Activated CD8-positive, alpha-beta T cell treated with anti-CD3 and anti-CD28 coated beads, Interleukin-2, amount 10 ng/mL, durations not matched to agents 7 days and 5 days (primary cell): ENCODE results near the gene FRAS1. TPM values are rescaled to one million over a fixed set of nuclear protein-coding genes. Genes with fewer than 3 reads are reported as not detected.
"Not testable (repeated sequence)": the region's sequence is repeated elsewhere in the genome, so short reads cannot be mapped to it uniquely, and the experiment has no call there.

Experiments
- ATAC-seq: fragments of 150-1000 bp; cut with Tn5 transposase; one replicate; pipeline ENCODE4 v1.10.0; 2021; ENCODE audit warnings: moderate library complexity
- CTCF ChIA-PET: fragments of 350-600 bp; sonication (Branson Sonifier 250); formaldehyde crosslinking; loops from one replicate; lab custom pipeline; 2021; ENCODE audit warnings: antibody characterized with exemption; lab: Charles Lee
- POLR2A ChIA-PET: fragments of 350-600 bp; sonication (Branson Sonifier 250); formaldehyde crosslinking; loops from one replicate; lab custom pipeline; 2021; ENCODE audit warnings: antibody characterized with exemption; lab: Charles Lee
- DNase-seq: peaks from one replicate; pipeline ENCODE4 v3.0.0-alpha.2; 2020
- H3K27ac Mint-ChIP-seq: one replicate; pipeline ENCODE4 v1.8.0; 2021; ENCODE audit warnings: mild to moderate bottlenecking, mixed read lengths
- H3K27me3 Mint-ChIP-seq: one replicate; pipeline ENCODE4 v1.8.0; 2021; ENCODE audit warnings: low read depth, mixed read lengths
- H3K36me3 Mint-ChIP-seq: one replicate; pipeline ENCODE4 v1.8.0; 2021; ENCODE audit warnings: low read depth, mixed read lengths
- H3K4me1 Mint-ChIP-seq: one replicate; pipeline ENCODE4 v1.8.0; 2021; ENCODE audit warnings: low read depth, mixed read lengths
- H3K4me3 Mint-ChIP-seq: one replicate; pipeline ENCODE4 v1.8.0; 2021; ENCODE audit warnings: mild to moderate bottlenecking, mixed read lengths
- H3K9me3 Mint-ChIP-seq: one replicate; pipeline ENCODE4 v1.8.0; 2022; ENCODE audit warnings: mixed read lengths; ENCODE audit not compliant: insufficient read depth
- total RNA-seq, 2 experiments: library from RNA; stranded (reverse); gene quantifications; one replicate each; pipeline ENCODE4 v1.2.3, GENCODE V29; 2021

Gene FRAS1
- total RNA-seq, 2 experiments from 2014 or later, result 0.08 TPM; not detected in 1

DNA sequence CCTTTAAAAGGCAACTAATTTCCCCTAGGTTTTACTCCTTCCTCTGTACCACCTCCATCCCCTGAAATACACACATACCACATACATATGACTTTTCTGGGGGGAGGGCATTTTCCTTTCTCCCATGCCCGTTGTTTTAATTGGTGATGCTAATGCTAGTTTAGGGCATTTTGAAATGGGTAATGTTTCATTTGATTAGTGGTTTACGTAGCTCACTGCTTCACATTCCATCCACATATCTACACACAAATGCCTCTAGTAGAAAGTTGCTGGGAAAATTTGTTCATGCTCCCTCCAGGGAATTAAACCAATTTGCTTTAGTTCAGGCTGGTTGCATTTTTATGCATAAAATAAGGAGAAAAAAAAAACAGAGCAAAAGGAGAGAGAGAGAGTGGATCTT is 231.2 kb downstream of the FRAS1 start:
- H3K4me1 Mint-ChIP-seq, result no peaks in the 10 kb centered on the region

DNA sequence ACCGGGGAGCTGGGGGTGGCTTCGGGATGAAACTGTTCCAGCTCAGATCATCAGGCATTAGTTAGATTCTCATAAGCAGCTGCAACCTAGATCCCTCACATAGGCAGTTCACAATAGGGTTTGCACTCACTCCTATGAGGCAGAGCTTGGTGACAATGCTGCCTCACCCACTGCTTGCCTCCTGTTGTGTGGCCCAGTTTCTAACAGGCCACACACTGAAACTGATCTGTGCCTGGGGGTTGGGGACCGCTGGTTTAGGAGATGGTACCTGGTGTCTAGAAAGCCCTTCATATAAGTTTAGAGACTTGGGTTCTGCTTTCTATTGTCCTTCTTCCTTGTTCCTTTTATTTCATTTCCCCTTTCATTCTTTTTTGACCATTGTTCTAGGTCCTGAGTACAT is 234.2 kb downstream of the FRAS1 start:
- DNase-seq (no peak), ATAC-seq (no peak)
- Mint-ChIP-seq H3K27me3 (peaks cover 27% of the 10 kb centered on the region), H3K4me3 (no peak overlapping the region), H3K36me3 (no peaks in the 10 kb centered on the region), H3K9me3 (no peaks in the 10 kb centered on the region), H3K4me1 (no peaks in the 10 kb centered on the region), H3K27ac (no peak overlapping the region)
- POLR2A ChIA-PET, result no interaction called here
- CTCF ChIA-PET, result interaction anchor here (0.7 kb wide), 1 partner anchor 9 kb away, joined by 3 read pairs; no protein-coding TSS in a partner anchor

More for the DNA sequence above, 231.2 kb downstream of the FRAS1 start:
- CTCF ChIA-PET, result no interaction called here
- DNase-seq (no peak), ATAC-seq (no peak)
- Mint-ChIP-seq H3K4me3 (no peak overlapping the region), H3K27me3 (peaks cover 21% of the 10 kb centered on the region), H3K9me3 (no peaks in the 10 kb centered on the region), H3K27ac (no peak overlapping the region), H3K36me3 (no peaks in the 10 kb centered on the region)
- POLR2A ChIA-PET, result no interaction called here

DNA sequence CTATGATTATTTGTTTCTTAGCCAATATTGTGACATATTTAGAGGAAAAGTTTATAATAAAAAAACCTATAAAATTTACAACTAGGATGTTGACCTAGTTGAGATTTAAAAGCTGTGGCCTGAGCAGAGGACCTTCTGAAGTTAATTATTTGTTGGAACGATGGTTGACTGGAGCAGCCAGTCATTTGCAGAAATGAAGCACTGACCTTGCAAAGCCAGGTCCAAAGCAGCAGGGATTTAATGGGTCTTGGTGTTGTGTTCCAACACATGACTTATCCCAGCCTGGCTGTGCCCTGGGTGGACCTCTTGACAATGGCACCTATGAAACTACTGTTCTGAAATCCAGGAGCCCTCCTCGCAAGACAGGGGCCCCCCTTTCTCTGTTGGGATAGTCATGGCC is 235.2 kb downstream of the FRAS1 start:
- ChIA-PET CTCF (no interaction called here), POLR2A (no interaction called here)
- Mint-ChIP-seq H3K9me3 (no peaks in the 10 kb centered on the region), H3K36me3 (no peaks in the 10 kb centered on the region), H3K27ac (no peak overlapping the region), H3K4me3 (no peak overlapping the region), H3K4me1 (peaks cover 7% of the 10 kb centered on the region), H3K27me3 (peaks cover 27% of the 10 kb centered on the region)
- no peak for DNase-seq
- no peak for ATAC-seq

DNA sequence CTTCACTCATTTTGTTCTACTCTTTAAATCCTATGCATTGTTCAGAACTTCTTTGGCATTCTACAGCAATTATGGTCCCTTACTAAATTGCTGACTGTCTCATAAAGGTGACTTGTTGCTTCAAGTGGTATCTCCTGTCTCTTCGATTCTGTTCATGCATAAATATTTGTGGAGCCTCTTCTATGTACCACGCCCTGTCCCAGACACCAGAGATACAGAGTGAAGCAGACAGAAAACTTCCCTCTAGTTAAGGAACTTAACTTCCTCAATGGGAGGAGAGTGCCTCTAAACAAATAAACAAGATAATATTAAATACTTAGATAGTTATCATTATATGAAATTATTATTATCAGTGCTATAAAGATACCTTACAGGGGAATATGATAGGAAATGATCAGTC is 235.7 kb downstream of the FRAS1 start:
- Mint-ChIP-seq H3K27ac (no peak overlapping the region), H3K36me3 (no peaks in the 10 kb centered on the region), H3K27me3 (peaks cover 24% of the 10 kb centered on the region), H3K9me3 (no peaks in the 10 kb centered on the region), H3K4me3 (no peak overlapping the region), H3K4me1 (peaks cover 11% of the 10 kb centered on the region)
- ChIA-PET POLR2A (no interaction called here), CTCF (no interaction called here)
- DNase-seq (no peak), ATAC-seq (no peak)

DNA sequence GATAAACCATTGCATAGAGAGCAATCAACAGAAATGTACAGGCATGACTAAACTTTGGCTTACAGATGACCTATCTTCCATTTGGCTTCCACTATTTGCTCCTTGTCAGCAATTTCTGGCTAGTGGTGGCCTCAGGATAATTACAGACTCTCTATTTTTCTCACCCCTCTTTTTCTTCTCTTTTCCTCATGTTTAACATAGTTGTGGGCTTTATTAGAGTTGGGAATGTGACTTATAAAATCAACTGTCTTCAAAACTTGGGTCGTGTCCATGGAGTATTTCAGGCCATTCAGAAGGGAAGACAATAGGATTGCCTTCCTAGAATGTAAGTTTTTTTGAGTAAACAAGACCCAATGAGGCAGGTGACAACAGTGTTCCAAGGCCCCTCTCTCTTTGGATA is 236.2 kb downstream of the FRAS1 start:
- ATAC-seq, result no peak
- H3K9me3 Mint-ChIP-seq, result no peaks in the 10 kb centered on the region

DNA sequence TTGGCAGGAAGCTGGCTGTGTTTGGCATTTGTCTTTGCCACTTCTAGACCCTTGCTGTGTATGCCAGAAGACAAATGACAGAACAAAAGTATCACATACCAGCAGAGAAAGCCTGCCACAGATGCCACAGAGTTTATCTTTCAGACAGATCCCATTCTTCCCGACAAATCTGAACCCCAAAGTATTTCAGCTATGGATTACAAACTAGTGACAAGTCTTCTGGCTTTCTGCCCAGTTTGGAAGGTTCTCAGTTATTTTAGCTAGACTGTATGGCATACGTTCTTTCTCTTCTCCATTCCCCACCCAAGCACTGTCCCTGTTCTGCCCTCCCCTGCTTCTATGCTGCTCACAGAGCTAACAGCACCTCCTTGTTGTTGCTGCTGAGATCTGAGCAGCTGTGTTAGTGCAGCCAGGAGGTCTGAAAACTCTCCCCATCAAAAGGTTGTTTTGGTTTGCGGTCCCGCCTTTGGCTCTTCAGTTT is 236.7 kb downstream of the FRAS1 start:
- Mint-ChIP-seq H3K4me1 (peaks cover 11% of the 10 kb centered on the region), H3K4me3 (no peak overlapping the region), H3K27me3 (peaks cover 25% of the 10 kb centered on the region), H3K27ac (no peak overlapping the region), H3K9me3 (no peaks in the 10 kb centered on the region), H3K36me3 (no peaks in the 10 kb centered on the region)
- ChIA-PET CTCF (no interaction called here), POLR2A (no interaction called here)
- DNase-seq (no peak), ATAC-seq (no peak)

More for the DNA sequence above, 236.2 kb downstream of the FRAS1 start:
- H3K27me3 Mint-ChIP-seq, result peaks cover 22% of the 10 kb centered on the region
- no peaks in the 10 kb centered on the region for H3K36me3 Mint-ChIP-seq
- no peak overlapping the region for H3K4me3 Mint-ChIP-seq
- CTCF ChIA-PET, result no interaction called here
- H3K4me1 Mint-ChIP-seq, result peaks cover 11% of the 10 kb centered on the region
- no peak for DNase-seq
- POLR2A ChIA-PET, result no interaction called here
- no peak overlapping the region for H3K27ac Mint-ChIP-seq

DNA sequence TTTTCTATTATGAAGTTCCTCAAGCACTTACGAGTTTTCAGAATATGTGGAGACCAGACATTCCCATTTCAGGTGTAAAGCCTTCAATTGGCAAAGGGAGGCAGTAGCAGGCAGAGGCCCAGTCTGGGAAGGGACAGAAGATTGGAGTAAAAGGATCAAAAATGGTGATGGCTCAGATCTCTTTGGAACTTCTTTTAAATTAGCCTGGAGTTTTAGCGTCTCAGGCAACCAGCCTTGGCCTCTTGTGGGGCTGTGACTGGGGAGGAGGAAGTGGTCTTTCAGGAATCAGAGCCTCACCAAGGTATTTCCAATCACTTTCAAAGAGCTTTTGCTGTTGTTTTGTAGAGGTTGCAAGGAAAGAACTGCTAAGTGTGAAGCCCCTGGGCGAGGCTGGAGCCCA is 239.1 kb downstream of the FRAS1 start:
- ChIA-PET POLR2A (no interaction called here), CTCF (no interaction called here)
- ATAC-seq (no peak), DNase-seq (no peak)
- Mint-ChIP-seq H3K36me3 (peaks cover under 1% of the 10 kb centered on the region), H3K27ac (no peak overlapping the region), H3K27me3 (peaks cover 28% of the 10 kb centered on the region), H3K4me3 (no peak overlapping the region), H3K4me1 (peaks cover 11% of the 10 kb centered on the region), H3K9me3 (peaks cover 4% of the 10 kb centered on the region)

DNA sequence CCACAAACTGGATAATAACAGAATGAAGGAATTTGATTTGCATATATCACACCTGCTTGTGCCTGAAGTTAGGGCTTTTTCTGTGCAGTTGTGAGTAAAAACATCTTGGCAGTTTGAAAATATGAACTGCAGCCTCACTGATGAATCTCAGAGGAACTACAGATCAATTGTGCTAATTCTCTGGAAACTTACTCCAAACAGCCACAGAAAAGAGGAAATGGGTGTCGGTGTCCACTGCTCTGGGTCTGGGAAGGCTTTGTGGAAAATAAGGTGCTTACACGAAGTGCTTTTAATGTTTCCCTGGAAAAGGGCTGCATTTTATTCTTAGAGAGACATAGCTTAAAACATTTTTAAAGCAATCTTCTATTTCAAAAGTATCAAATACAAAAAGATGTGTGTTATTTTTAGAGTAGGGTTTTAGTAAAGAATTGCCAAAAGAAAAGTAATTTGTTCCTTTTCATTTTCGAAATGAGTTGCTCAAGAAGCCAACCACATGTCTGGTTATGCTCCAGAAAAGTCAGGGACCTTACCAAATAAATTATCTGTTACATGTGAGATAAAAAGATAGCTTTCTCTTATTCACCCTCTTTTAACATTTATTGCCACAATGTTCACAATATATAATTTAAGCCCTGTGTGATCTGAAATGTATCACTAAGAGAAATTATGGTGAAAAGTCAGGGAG is 240.1 kb downstream of the FRAS1 start:
- H3K27me3 Mint-ChIP-seq, result peaks cover 32% of the 10 kb centered on the region
- H3K4me1 Mint-ChIP-seq, result peaks cover 11% of the 10 kb centered on the region
- POLR2A ChIA-PET, result no interaction called here
- H3K36me3 Mint-ChIP-seq, result peaks cover 2% of the 10 kb centered on the region
- no peak overlapping the region for H3K4me3 Mint-ChIP-seq
- ATAC-seq (no peak), DNase-seq (no peak)
- H3K27ac Mint-ChIP-seq, result no peak overlapping the region
- CTCF ChIA-PET, result no interaction called here
- peaks cover 4% of the 10 kb centered on the region for H3K9me3 Mint-ChIP-seq

DNA sequence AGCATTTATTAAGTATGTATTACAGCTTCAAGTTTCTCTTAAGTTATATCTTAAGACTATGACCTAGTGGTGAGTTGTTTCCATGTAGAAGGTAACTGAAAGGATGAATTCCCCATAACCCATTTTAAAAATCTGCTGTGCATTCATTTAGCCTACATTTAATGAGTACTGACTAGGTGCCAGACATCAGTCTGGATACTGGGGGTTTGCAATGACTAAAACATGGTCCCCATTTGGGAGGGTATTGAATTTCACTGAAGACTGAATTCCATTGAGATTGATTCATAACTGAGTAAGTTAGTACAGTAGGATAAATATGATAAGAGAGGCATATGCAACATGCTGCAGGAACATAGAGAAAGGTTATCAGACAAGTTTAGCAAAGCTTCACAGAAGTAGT is 241.5 kb downstream of the FRAS1 start:
- DNase-seq (no peak), ATAC-seq (no peak)
- H3K27ac Mint-ChIP-seq, result no peak overlapping the region
- H3K4me3 Mint-ChIP-seq, result no peak overlapping the region
- ChIA-PET POLR2A (no interaction called here), CTCF (no interaction called here)
- H3K27me3 Mint-ChIP-seq, result peaks cover 28% of the 10 kb centered on the region
- H3K4me1 Mint-ChIP-seq, result peaks cover 11% of the 10 kb centered on the region
- H3K9me3 Mint-ChIP-seq, result peaks cover 4% of the 10 kb centered on the region
- H3K36me3 Mint-ChIP-seq, result peaks cover 2% of the 10 kb centered on the region

DNA sequence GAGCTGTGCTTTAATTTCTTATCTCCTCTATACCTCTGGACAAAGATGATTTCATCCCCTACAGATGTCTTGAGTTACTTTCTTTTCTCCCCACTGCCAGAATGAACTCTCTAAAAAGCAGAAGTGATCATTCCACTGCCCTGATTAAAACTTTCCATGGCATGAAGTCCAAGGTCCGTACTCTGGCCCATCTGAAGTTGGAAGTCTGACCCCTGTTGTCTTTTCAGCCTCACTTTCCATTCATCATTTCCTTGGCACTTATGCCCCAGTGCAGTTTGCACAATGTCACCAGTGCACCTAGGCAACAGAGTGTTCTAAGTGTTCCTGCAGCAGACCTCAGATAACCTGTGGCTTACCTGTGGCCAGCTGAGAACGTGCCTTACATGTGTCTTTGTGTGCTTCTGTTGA is 242.4 kb downstream of the FRAS1 start:
- Mint-ChIP-seq H3K4me1 (peaks cover 11% of the 10 kb centered on the region), H3K4me3 (no peak overlapping the region)

DNA sequence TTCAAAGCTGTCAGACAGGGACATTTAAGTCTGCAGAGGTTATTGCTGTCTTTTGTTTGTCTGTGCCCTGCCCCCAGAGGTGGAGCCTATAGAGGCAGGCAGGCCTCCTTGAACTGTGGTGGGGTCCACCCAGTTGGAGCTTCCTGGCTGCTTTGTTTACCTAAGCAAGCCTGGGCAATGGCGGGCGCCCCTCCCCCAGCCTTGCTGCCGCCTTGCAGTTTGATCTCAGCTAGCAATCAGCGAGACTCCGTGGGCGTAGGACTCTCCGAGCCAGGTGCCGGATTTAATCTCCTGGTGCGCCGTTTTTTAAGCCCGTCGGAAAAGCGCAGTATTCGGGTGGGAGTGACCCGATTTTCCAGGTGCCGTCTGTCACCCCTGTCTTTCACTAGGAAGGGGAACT is 250.1 kb downstream of the FRAS1 start:
- not testable (repeated sequence) for H3K27me3 Mint-ChIP-seq, H3K27ac Mint-ChIP-seq, DNase-seq

More for the DNA sequence above, 242.4 kb downstream of the FRAS1 start:
- CTCF ChIA-PET, result no interaction called here
- peaks cover 2% of the 10 kb centered on the region for H3K36me3 Mint-ChIP-seq
- peaks cover 22% of the 10 kb centered on the region for H3K27me3 Mint-ChIP-seq
- DNase-seq, result no peak
- ATAC-seq, result no peak
- POLR2A ChIA-PET, result no interaction called here
- H3K9me3 Mint-ChIP-seq, result peaks cover 4% of the 10 kb centered on the region
- no peak overlapping the region for H3K27ac Mint-ChIP-seq

DNA sequence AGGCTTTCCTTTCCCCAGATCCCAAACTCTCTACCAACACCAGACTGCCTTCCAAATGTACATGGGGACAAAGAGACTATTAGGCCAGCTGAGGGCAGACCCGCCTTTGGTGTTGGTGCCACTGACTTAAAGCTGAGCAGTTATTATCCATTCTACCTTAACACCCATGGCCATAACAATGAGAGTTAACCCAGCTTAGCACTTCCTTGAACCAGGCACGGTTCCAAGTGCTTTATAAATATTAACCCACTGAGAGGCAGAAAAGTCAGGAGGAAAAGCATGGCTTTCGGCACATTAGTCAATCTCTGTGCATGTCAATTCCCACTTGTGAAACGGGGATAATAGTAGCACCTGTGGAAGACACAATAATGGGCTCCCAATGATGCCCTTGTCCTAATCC is 251.4 kb downstream of the FRAS1 start:
- peaks cover 16% of the 10 kb centered on the region for H3K4me1 Mint-ChIP-seq
- H3K4me3 Mint-ChIP-seq, result no peak overlapping the region
- H3K27ac Mint-ChIP-seq, result no peak overlapping the region
- no peak for DNase-seq
- peaks cover 3% of the 10 kb centered on the region for H3K36me3 Mint-ChIP-seq
- POLR2A ChIA-PET, result no interaction called here
- ATAC-seq, result no peak
- H3K9me3 Mint-ChIP-seq, result no peaks in the 10 kb centered on the region
- H3K27me3 Mint-ChIP-seq, result peaks cover 7% of the 10 kb centered on the region
- CTCF ChIA-PET, result no interaction called here

More for the DNA sequence above, 250.1 kb downstream of the FRAS1 start:
- H3K36me3 Mint-ChIP-seq, CTCF ChIA-PET, ATAC-seq, H3K9me3 Mint-ChIP-seq, H3K4me3 Mint-ChIP-seq, H3K4me1 Mint-ChIP-seq, POLR2A ChIA-PET: not testable (repeated sequence)
